ENCODE measurements around the gene KLF16. TPM values are rescaled to one million over a fixed set of nuclear protein-coding genes. Genes with fewer than 3 reads are reported as not detected.
A peak's percentile ranks its signal among the peaks of the same experiment; 100 is the strongest.

Gene KLF16
- total and polyA plus RNA-seq, 9 of the 15 experiments (the other 6 are each of a cell fraction or from before 2014, with no cell fraction given) = 0.04 to 60.4 (median 6.8) TPM

DNA sequence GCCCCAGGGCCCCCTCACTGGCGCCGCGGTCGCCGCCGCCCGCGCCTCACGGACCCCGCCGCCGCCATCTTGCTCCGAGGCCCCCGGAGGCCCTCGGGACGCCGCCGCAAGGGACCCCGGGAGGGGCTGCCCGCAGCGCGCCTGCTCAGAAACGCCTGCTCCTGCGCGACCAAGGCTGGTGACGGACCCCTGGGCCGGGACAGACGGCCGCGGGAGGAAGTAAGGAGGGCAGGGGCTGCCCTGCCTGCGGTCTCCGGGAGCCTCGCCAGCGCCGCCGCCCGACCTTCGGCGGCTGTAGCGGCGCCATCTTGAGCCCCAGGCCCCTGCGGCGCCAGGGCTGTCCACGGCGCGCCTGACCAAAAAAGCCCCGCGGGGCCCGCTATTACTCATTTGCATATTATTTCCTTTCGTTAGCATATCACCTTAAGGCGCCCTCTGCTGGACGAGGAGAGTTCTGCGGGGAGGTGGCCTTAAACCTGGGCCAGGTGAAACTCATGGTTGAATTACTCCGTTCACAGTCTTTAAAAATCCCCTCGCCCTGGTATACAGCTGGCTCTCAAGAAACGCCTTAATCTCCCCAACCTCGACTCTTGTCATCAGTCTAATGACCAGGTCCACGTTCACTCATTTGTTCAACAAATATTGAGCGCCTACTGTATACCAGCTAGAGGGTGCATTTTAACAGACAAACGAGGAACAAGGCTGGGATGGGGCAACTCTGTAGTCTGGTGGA is 14.8 kb downstream of the KLF16 start, which contains the start of gene REXO1:
REXO1 (minus strand) TSS at position 85 of the 733 bp plus-strand sequence. CDS start 125 bp downstream, outside the sequence.
- ChIA-PET POLR2A (interaction anchor here (0.6 to 1.2 kb wide), 2 partner anchors 10 to 424 kb away, joined by 3 read pairs; no protein-coding TSS in a partner anchor), CTCF (ENCODE audit: low intra/inter-chr PET ratio) (interaction anchor here (0.7 kb wide), 1 partner anchor 74 kb away, joined by 3 read pairs; no protein-coding TSS in a partner anchor)
- Histone ChIP-seq H3K9me3 (replicated peaks; ENCODE audit: control insufficient read depth, insufficient read depth, low read depth, low read length) (no peaks in the 10 kb centered on the region), H3K4me2 (ENCODE audit: insufficient read depth, low read length) (peak within 1 kb of the TSS; percentile 99), H4K20me1 (replicated peaks; ENCODE audit: control insufficient read depth, insufficient read depth, low read length) (peaks cover 35% of the 10 kb centered on the region), H3K4me3 (peak within 1 kb of the TSS; percentile 100), H3K9me1 (ENCODE audit: control insufficient read depth, insufficient read depth, low read length) (no peaks in the 10 kb centered on the region), H3K9ac (ENCODE audit: insufficient read depth in 1 of 2, low read depth in 2 of 2, low read length in 2 of 2) (peak within 1 kb of the TSS; percentile 99), H3K27ac (ENCODE audit: extremely low read depth, low read depth, low read length) (peak within 1 kb of the TSS; percentile 100), H3K27me3 (ENCODE audit: control insufficient read depth in 2 of 2, insufficient read depth in 2 of 2, low read length in 2 of 2) (no peaks in the 10 kb centered on the region), H3K79me2 (ENCODE audit: control insufficient read depth, insufficient read depth, low read length) (peaks cover 83% of the 10 kb centered on the region), H2AFZ (ENCODE audit: low read depth, low read length) (peak within 1 kb of the TSS; percentile 100), H3K4me1 (replicated peaks in 1 of 2; ENCODE audit: control insufficient read depth in 2 of 2, insufficient read depth in 2 of 2, low read length in 2 of 2) (peaks cover 26 to 83% of the 10 kb centered on the region in 2 experiments), H3K36me3 (ENCODE audit: control insufficient read depth, insufficient read depth, low read length) (peaks cover 60% of the 10 kb centered on the region)
- 3% methylated on average over 47 of the region's 60 CpGs for WGBS (ENCODE audit: insufficient coverage, low coverage, missing lambda C conversion rate)
- FAIRE-seq (peak; percentile 95), DNase-seq (ENCODE audit: extremely low read depth in 1 of 4, low spot score in 3 of 4) (peak; percentile 88 to 96 (median 90)), ATAC-seq (peak; percentile 76)
- in situ Hi-C loops (cut with MboI) (no loop called here), intact Hi-C loops (cut with micrococcal nuclease) (no loop called here)
- BruUV-seq (replicated peaks) = no TSS peak
- TF ChIP-seq SMARCB1 (IDR thresholded peaks at IDR 0.05; ENCODE audit: insufficient read length, low read depth) (no peak), BRF1 (IDR thresholded peaks at IDR 0.05; ENCODE audit: borderline replicate concordance, extremely low read depth, insufficient read length) (no peak), KDM4B (IDR thresholded peaks at IDR 0.05; ENCODE audit: borderline replicate concordance in 2 of 2, low read depth in 1 of 2) (no peak), KLF6 (CRISPR knock-in tag; IDR thresholded peaks at IDR 0.05; ENCODE audit: borderline replicate concordance) (no peak), C11orf30 (IDR thresholded peaks at IDR 0.05; ENCODE audit: low read depth) (peak; percentile 99), GATAD2B (IDR thresholded peaks at IDR 0.05; ENCODE audit: borderline replicate concordance) (no peak), FOS (IDR thresholded peaks at IDR 0.05; ENCODE audit: extremely low read depth, insufficient read length) (no peak), SMAD2 (IDR thresholded peaks at IDR 0.05; ENCODE audit: low read depth, low read length) (no peak), RBM34 (IDR thresholded peaks at IDR 0.05; ENCODE audit: borderline replicate concordance, insufficient read depth, low read length) (no peak), ZSCAN32 (CRISPR knock-in tag; IDR thresholded peaks at IDR 0.05) (no peak), ADNP (tag; IDR thresholded peaks at IDR 0.05) (no peak; the same call in 1 of the 2 replicates), JUN (IDR thresholded peaks at IDR 0.05; ENCODE audit: borderline replicate concordance, low read depth, low read length) (no peak), JUN (CRISPR knock-in tag; IDR thresholded peaks at IDR 0.05; ENCODE audit: borderline replicate concordance) (no peak), PCBP2 (IDR thresholded peaks at IDR 0.05; ENCODE audit: low read depth, low read length, poor library complexity, severe bottlenecking) (no peak), STAT5A (IDR thresholded peaks at IDR 0.05; ENCODE audit: borderline replicate concordance, low read length) (no peak)
- TF ChIP-seq, protein P1, sequence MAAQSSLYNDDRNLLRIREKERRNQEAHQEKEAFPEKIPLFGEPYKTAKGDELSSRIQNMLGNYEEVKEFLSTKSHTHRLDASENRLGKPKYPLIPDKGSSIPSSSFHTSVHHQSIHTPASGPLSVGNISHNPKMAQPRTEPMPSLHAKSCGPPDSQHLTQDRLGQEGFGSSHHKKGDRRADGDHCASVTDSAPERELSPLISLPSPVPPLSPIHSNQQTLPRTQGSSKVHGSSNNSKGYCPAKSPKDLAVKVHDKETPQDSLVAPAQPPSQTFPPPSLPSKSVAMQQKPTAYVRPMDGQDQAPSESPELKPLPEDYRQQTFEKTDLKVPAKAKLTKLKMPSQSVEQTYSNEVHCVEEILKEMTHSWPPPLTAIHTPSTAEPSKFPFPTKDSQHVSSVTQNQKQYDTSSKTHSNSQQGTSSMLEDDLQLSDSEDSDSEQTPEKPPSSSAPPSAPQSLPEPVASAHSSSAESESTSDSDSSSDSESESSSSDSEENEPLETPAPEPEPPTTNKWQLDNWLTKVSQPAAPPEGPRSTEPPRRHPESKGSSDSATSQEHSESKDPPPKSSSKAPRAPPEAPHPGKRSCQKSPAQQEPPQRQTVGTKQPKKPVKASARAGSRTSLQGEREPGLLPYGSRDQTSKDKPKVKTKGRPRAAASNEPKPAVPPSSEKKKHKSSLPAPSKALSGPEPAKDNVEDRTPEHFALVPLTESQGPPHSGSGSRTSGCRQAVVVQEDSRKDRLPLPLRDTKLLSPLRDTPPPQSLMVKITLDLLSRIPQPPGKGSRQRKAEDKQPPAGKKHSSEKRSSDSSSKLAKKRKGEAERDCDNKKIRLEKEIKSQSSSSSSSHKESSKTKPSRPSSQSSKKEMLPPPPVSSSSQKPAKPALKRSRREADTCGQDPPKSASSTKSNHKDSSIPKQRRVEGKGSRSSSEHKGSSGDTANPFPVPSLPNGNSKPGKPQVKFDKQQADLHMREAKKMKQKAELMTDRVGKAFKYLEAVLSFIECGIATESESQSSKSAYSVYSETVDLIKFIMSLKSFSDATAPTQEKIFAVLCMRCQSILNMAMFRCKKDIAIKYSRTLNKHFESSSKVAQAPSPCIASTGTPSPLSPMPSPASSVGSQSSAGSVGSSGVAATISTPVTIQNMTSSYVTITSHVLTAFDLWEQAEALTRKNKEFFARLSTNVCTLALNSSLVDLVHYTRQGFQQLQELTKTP (IDR thresholded peaks at IDR 0.05; ENCODE audit: low read depth in 1 of 2, partially characterized antibody in 2 of 2) = peak; percentile 64 to 67
- TF ChIP-seq, protein P2, sequence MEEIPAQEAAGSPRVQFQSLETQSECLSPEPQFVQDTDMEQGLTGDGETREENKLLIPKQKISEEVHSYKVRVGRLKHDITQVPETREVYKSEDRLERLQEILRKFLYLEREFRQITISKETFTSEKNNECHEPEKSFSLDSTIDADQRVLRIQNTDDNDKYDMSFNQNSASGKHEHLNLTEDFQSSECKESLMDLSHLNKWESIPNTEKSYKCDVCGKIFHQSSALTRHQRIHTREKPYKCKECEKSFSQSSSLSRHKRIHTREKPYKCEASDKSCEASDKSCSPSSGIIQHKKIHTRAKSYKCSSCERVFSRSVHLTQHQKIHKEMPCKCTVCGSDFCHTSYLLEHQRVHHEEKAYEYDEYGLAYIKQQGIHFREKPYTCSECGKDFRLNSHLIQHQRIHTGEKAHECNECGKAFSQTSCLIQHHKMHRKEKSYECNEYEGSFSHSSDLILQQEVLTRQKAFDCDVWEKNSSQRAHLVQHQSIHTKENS (CRISPR knock-in tag; IDR thresholded peaks at IDR 0.05) = no peak
